ENCODE measurements around the gene RNF32. TPM values are rescaled to one million over a fixed set of nuclear protein-coding genes. Genes with fewer than 3 reads are reported as not detected.
"Not testable (repeated sequence)": the region's sequence is repeated elsewhere in the genome, so short reads cannot be mapped to it uniquely, and the experiment has no call there.

RNF32 gene
- total RNA-seq, 1 donor from 2014 or later, result 1.6 TPM

GRCh38 chr7:156616269-156617202 lies 24.0 kb upstream of the RNF32 start:
- H3K27me3 Mint-ChIP-seq, result peaks cover 8% of the 10 kb centered on the region
- DNase-seq (ENCODE audit: low spot score, unreplicated experiment), result no peak
- peaks cover 9% of the 10 kb centered on the region for H3K9me3 Mint-ChIP-seq (ENCODE audit: low read depth)
- no peak for TF ChIP-seq CTCF (IDR thresholded peaks at IDR 0.05; ENCODE audit: unreplicated experiment)
- H3K4me1 Mint-ChIP-seq (ENCODE audit: low read depth), result peaks cover 41% of the 10 kb centered on the region
- H3K36me3 Mint-ChIP-seq (ENCODE audit: insufficient read depth), result peaks cover 9% of the 10 kb centered on the region
- peak overlapping the region; percentile 64 for H3K4me3 Mint-ChIP-seq (ENCODE audit: low read depth)
- peak overlapping the region; percentile 1 for H3K27ac Mint-ChIP-seq

- H3K4me1 Mint-ChIP-seq (ENCODE audit: low read depth), result peaks cover 40% of the 10 kb centered on the region
- peak overlapping the region; percentile 1 for H3K27ac Mint-ChIP-seq
- H3K27me3 Mint-ChIP-seq, result peaks cover 8% of the 10 kb centered on the region
- peaks cover 10% of the 10 kb centered on the region for H3K36me3 Mint-ChIP-seq (ENCODE audit: insufficient read depth)
- H3K9me3 Mint-ChIP-seq (ENCODE audit: low read depth), result peaks cover 9% of the 10 kb centered on the region
- TF ChIP-seq CTCF (IDR thresholded peaks at IDR 0.05; ENCODE audit: unreplicated experiment), result no peak
- H3K4me3 Mint-ChIP-seq (ENCODE audit: low read depth), result peak overlapping the region; percentile 64
- DNase-seq (ENCODE audit: low spot score, unreplicated experiment), result no peak
Measured at GRCh38 chr7:156617215-156617614, 23.4 kb upstream of the RNF32 start.

- Mint-ChIP-seq H3K27me3 (peaks cover 8% of the 10 kb centered on the region), H3K9me3 (ENCODE audit: low read depth) (peaks cover 14% of the 10 kb centered on the region), H3K4me1 (ENCODE audit: low read depth) (peaks cover 32% of the 10 kb centered on the region), H3K27ac (no peak overlapping the region), H3K36me3 (ENCODE audit: insufficient read depth) (peaks cover 13% of the 10 kb centered on the region), H3K4me3 (ENCODE audit: low read depth) (no peak overlapping the region)
- DNase-seq (ENCODE audit: low spot score, unreplicated experiment), result no peak
- TF ChIP-seq CTCF (IDR thresholded peaks at IDR 0.05; ENCODE audit: unreplicated experiment), result no peak
Measured at GRCh38 chr7:156618078-156618779, 22.3 kb upstream of the RNF32 start.

- H3K9me3 Mint-ChIP-seq (ENCODE audit: low read depth), result peaks cover 16% of the 10 kb centered on the region
- no peak for TF ChIP-seq CTCF (IDR thresholded peaks at IDR 0.05; ENCODE audit: unreplicated experiment)
- H3K27me3 Mint-ChIP-seq, result peaks cover 8% of the 10 kb centered on the region
- H3K4me1 Mint-ChIP-seq (ENCODE audit: low read depth), result peaks cover 28% of the 10 kb centered on the region
- no peak overlapping the region for H3K27ac Mint-ChIP-seq
- peaks cover 16% of the 10 kb centered on the region for H3K36me3 Mint-ChIP-seq (ENCODE audit: insufficient read depth)
- DNase-seq (ENCODE audit: low spot score, unreplicated experiment), result no peak
- H3K4me3 Mint-ChIP-seq (ENCODE audit: low read depth), result no peak overlapping the region
Measured at GRCh38 chr7:156618780-156619367, 21.7 kb upstream of the RNF32 start.

- not testable (repeated sequence) for H3K27me3 Mint-ChIP-seq; DNase-seq (ENCODE audit: low spot score, unreplicated experiment); H3K4me3 Mint-ChIP-seq (ENCODE audit: low read depth)
- peaks cover 20% of the 10 kb centered on the region for H3K4me1 Mint-ChIP-seq (ENCODE audit: low read depth)
- peak overlapping the region; percentile 45 for H3K27ac Mint-ChIP-seq
- H3K36me3 Mint-ChIP-seq (ENCODE audit: insufficient read depth), result peaks cover 16% of the 10 kb centered on the region
- H3K9me3 Mint-ChIP-seq (ENCODE audit: low read depth), result peaks cover 16% of the 10 kb centered on the region
Measured at GRCh38 chr7:156619488-156620290, 20.9 kb upstream of the RNF32 start.
